Endothelial cell of umbilical vein (primary cell): Measurements from ENCODE around the gene SCG2. TPM values are rescaled to one million over a fixed set of nuclear protein-coding genes. Genes with fewer than 3 reads are reported as not detected.

Experiments
- BruUV-seq: library from RNA; stranded (reverse); fragments of 400-500 nt; replicated peaks from 2 replicates; lab custom pipeline; 2021; lab: Mats Ljungman, UMichigan
- CTCF ChIA-PET: fragments of 300-600, 350-600 bp; sonication (Branson Sonifier 250); formaldehyde crosslinking; loops from one replicate; lab custom pipeline; 2021; ENCODE audit warnings: antibody characterized with exemption, inconsistent platforms; lab: Charles Lee
- POLR2A ChIA-PET: fragments of 300-600, 350-600 bp; sonication (Branson Sonifier 250); formaldehyde crosslinking; loops from one replicate; lab custom pipeline; 2021; ENCODE audit warnings: antibody characterized with exemption, inconsistent platforms; lab: Charles Lee
- DNase-seq: peaks from one replicate; pipeline ENCODE4 v3.0.0-alpha.2; 2011; ENCODE audit warnings: low read depth, low spot score
- FAIRE-seq: peaks from 2 replicates; lab custom pipeline; 2011; peaks lifted over from hg19 to GRCh38; lab: Jason Lieb, UNC
- H2AFZ ChIP-seq: 2 replicates; pipeline ENCODE4 v1.6.0; 2012; ENCODE audit warnings: low read depth, low read length, control low read depth, inconsistent platforms
- H3K27ac ChIP-seq: 2 replicates; pipeline ENCODE4 v1.5.1; 2011; ENCODE audit warnings: low read depth, mild to moderate bottlenecking, control low read depth, low read length, moderate library complexity; ENCODE audit not compliant: insufficient read depth
- H3K27me3 ChIP-seq, 2 experiments: 2 replicates each; pipeline versions ENCODE4 v1.6.0 to v1.6.1; 2011; ENCODE audit warnings: low read length in 2 of 2, mixed read lengths in 1 of 2; ENCODE audit not compliant: control insufficient read depth in 2 of 2, insufficient read depth in 2 of 2
- H3K36me3 ChIP-seq, 2 experiments: 2 replicates in 1 of 2; 3 replicates in 1 of 2; pipeline ENCODE4 v1.5.1; 2011; ENCODE audit warnings: low read length in 2 of 2, mild to moderate bottlenecking in 1 of 2, moderate library complexity in 1 of 2; ENCODE audit not compliant: control insufficient read depth in 2 of 2, insufficient read depth in 2 of 2; ENCODE audit errors: extremely low read depth in 1 of 2
- H3K4me1 ChIP-seq: 3 replicates; pipeline ENCODE4 v1.5.1; 2011; ENCODE audit warnings: mild to moderate bottlenecking, low read length; ENCODE audit not compliant: control insufficient read depth, insufficient read depth; ENCODE audit errors: extremely low read depth
- H3K4me2 ChIP-seq: 2 replicates; pipeline ENCODE4 v1.6.1; 2011; ENCODE audit warnings: low read length, control low read depth, mixed read lengths; ENCODE audit not compliant: insufficient read depth
- H3K4me3 ChIP-seq, 3 experiments: fragments of 200-600 bp in 1 of 3; sonication (generic), shearing (Covaris generic) in 1 of 3; replicated peaks in 1 of 3; 2 replicates each; pipeline ENCODE4 v1.5.1; 2011 to 2016; ENCODE audit warnings: control low read depth in 3 of 3, low read length in 3 of 3, mild to moderate bottlenecking in 2 of 3, inconsistent platforms in 1 of 3, low read depth in 1 of 3, moderate library complexity in 1 of 3; ENCODE audit not compliant: insufficient read depth in 1 of 3
- H3K79me2 ChIP-seq: 2 replicates; pipeline ENCODE4 v1.6.0; 2012; ENCODE audit warnings: low read length, inconsistent platforms; ENCODE audit not compliant: control insufficient read depth, insufficient read depth
- H3K9ac ChIP-seq: replicated peaks from 2 replicates; pipeline ENCODE3; 2011; ENCODE audit warnings: low read length, control low read depth; ENCODE audit not compliant: insufficient read depth; ENCODE audit errors: extremely low read depth
- H3K9me1 ChIP-seq: replicated peaks from 3 replicates; pipeline ENCODE4 v1.6.0; 2011; ENCODE audit warnings: mild to moderate bottlenecking, low read length; ENCODE audit not compliant: control insufficient read depth, insufficient read depth; ENCODE audit errors: extremely low read depth
- H3K9me3 ChIP-seq: replicated peaks from 2 replicates; pipeline ENCODE4 v1.5.1; 2012; ENCODE audit warnings: low read length, inconsistent platforms; ENCODE audit not compliant: control insufficient read depth, insufficient read depth
- H4K20me1 ChIP-seq: replicated peaks from 2 replicates; pipeline ENCODE3; 2011; ENCODE audit warnings: mild to moderate bottlenecking, low read length; ENCODE audit not compliant: control insufficient read depth, insufficient read depth; ENCODE audit errors: extremely low read depth
- CTCF ChIP-seq, 2 donors: IDR thresholded peaks; 1 replicate in 1 of 2; 2 replicates in 1 of 2; pipeline ENCODE4 v1.5.1; 2011; ENCODE audit warnings: low read length in 2 of 2, mild to moderate bottlenecking in 2 of 2, moderate library complexity in 2 of 2, control low read depth in 1 of 2, inconsistent platforms in 1 of 2, low read depth in 1 of 2; ENCODE audit not compliant: insufficient read depth in 1 of 2; ENCODE audit errors: extremely low read depth in 1 of 2
- EZH2 ChIP-seq: IDR thresholded peaks from 2 replicates; pipeline ENCODE4 v1.6.1; 2012; ENCODE audit warnings: borderline replicate concordance, low read depth, mild to moderate bottlenecking, moderate library complexity, low read length, inconsistent platforms; ENCODE audit not compliant: severe bottlenecking
- FOS ChIP-seq: IDR thresholded peaks from 2 replicates; pipeline ENCODE4 v1.6.1; 2011; ENCODE audit warnings: mild to moderate bottlenecking, low read length, moderate library complexity, borderline replicate concordance; ENCODE audit not compliant: insufficient read depth
- GATA2 ChIP-seq: IDR thresholded peaks from 2 replicates; pipeline ENCODE4 v1.7.0; 2011; ENCODE audit warnings: low read depth, mild to moderate bottlenecking, moderate library complexity, mixed read lengths, low read length; ENCODE audit not compliant: insufficient read length, insufficient read depth
- JUN ChIP-seq: IDR thresholded peaks from 2 replicates; pipeline ENCODE4 v1.6.1; 2011; ENCODE audit warnings: borderline replicate concordance, low read depth; ENCODE audit not compliant: insufficient read length, insufficient read depth
- MAX ChIP-seq: IDR thresholded peaks from 2 replicates; pipeline ENCODE4 v1.6.1; 2011; ENCODE audit not compliant: insufficient read depth, insufficient read length
- MYC ChIP-seq: IDR thresholded peaks from one replicate; pipeline ENCODE4 v1.6.1; 2011; ENCODE audit warnings: mild to moderate bottlenecking, low read depth, low read length
- POLR2A ChIP-seq: IDR thresholded peaks from 2 replicates; pipeline ENCODE4 v1.6.1; 2012; ENCODE audit warnings: low read depth, mild to moderate bottlenecking, control low read depth, low read length
- POLR2AphosphoS5 ChIP-seq: IDR thresholded peaks from 2 replicates; pipeline ENCODE4 v1.6.1; 2012; ENCODE audit warnings: low read depth, mild to moderate bottlenecking, control low read depth, low read length, moderate library complexity; ENCODE audit not compliant: insufficient read depth
- dilution Hi-C: fragments of 300-500 bp; cut with MboI; formaldehyde crosslinking; loops from one replicate; pipeline ENCODE4 v1.15.0; 2019; ENCODE audit warnings: low sequenced_read_pairs; ENCODE audit not compliant: extremely low pct_ligation_motif_present
- intact Hi-C: fragments of 100-400 bp; cut with micrococcal nuclease; formaldehyde crosslinking; loops from one replicate; pipeline ENCODE4 v1.10.0; 2022
- polyA plus RNA-seq, 4 experiments: library from polyadenylated mRNA; depleted of rRNA in 3 of 4; stranded (reverse) in 3 of 4; unstranded in 1 of 4; fragments of >200 nt; gene quantifications; 2 replicates each; pipeline versions ENCODE4 v1.2.1 to v1.2.3, GENCODE V29; 2011 to 2012; ENCODE audit warnings: missing spikeins in 1 of 4
- total RNA-seq: library from RNA; stranded (reverse); gene quantifications from 2 replicates; pipeline ENCODE4 v1.2.3, GENCODE V29; 2021

Gene SCG2
- total and polyA plus RNA-seq, 2 donors (not counting 3 experiments of a cell fraction or from before 2014, with no cell fraction given), result not detected

- Histone ChIP-seq H3K4me3 (no peak overlapping the region), H3K27ac (no peak overlapping the region), H3K9me1 (no peaks in the 10 kb centered on the region), H2AFZ (no peak overlapping the region), H3K79me2 (no peaks in the 10 kb centered on the region), H3K36me3 (no peaks in the 10 kb centered on the region), H3K9ac (no peak overlapping the region), H3K27me3 (peaks cover 6 to 18% of the 10 kb centered on the region in 2 experiments), H3K4me2 (no peak overlapping the region), H3K9me3 (no peaks in the 10 kb centered on the region), H3K4me1 (peaks cover 8% of the 10 kb centered on the region), H4K20me1 (no peaks in the 10 kb centered on the region)
- BruUV-seq, result no TSS peak
- POLR2A ChIA-PET, result no interaction called here
- no peak for TF ChIP-seq EZH2
- no peak for TF ChIP-seq GATA2
- no peak for TF ChIP-seq MYC
- no peak for TF ChIP-seq JUN
- no peak for TF ChIP-seq FOS
- TF ChIP-seq MAX, result no peak
- TF ChIP-seq POLR2A, result no peak
- TF ChIP-seq POLR2AphosphoS5, result no peak
- CTCF ChIA-PET, result interaction anchor here (1.3 kb wide), 1 partner anchor 24 kb away, joined by 3 read pairs; no protein-coding TSS in a partner anchor
- intact Hi-C loops, result no loop called here
- no peak for FAIRE-seq
- dilution Hi-C loops, result no loop called here
- DNase-seq, result no peak
Measured at GRCh38 chr2:223558970-223559369, 43.2 kb downstream of the SCG2 start.

- Histone ChIP-seq H4K20me1 (no peaks in the 10 kb centered on the region), H3K9me3 (no peaks in the 10 kb centered on the region), H3K4me3 (no peak overlapping the region), H3K9me1 (no peaks in the 10 kb centered on the region), H3K27ac (no peak overlapping the region), H3K79me2 (no peaks in the 10 kb centered on the region), H3K4me2 (no peak overlapping the region), H3K36me3 (no peaks in the 10 kb centered on the region), H3K9ac (no peak overlapping the region), H2AFZ (no peak overlapping the region), H3K4me1 (no peaks in the 10 kb centered on the region), H3K27me3 (peaks cover 6 to 31% of the 10 kb centered on the region in 2 experiments)
- DNase-seq (no peak), FAIRE-seq (no peak)
- dilution Hi-C loops, result no loop called here
- ChIA-PET POLR2A (no interaction called here), CTCF (interaction anchor here (1.8 kb wide), 1 partner anchor 96 kb away, joined by 3 read pairs; no protein-coding TSS in a partner anchor)
- no TSS peak for BruUV-seq
- intact Hi-C loops, result no loop called here
- TF ChIP-seq GATA2, result no peak
- no peak for TF ChIP-seq EZH2
- TF ChIP-seq POLR2A, result no peak
- TF ChIP-seq FOS, result no peak
- TF ChIP-seq MAX, result no peak
- no peak for TF ChIP-seq JUN
- no peak for TF ChIP-seq POLR2AphosphoS5
- TF ChIP-seq CTCF (IDR thresholded peaks at IDR 0.05; ENCODE audit: extremely low read depth in 1 of 2, insufficient read depth in 1 of 2, low read depth in 1 of 2, low read length in 2 of 2), result no peak
- TF ChIP-seq MYC, result no peak
Measured at GRCh38 chr2:223554923-223555322, 47.2 kb downstream of the SCG2 start.
